Fibroblast of lung (primary cell): ENCODE results near the gene COG5. TPM values are rescaled to one million over a fixed set of nuclear protein-coding genes. Genes with fewer than 3 reads are reported as not detected.
A peak's percentile ranks its signal among the peaks of the same experiment; 100 is the strongest.

ENCODE experiments used
- DNase-seq, 2 donors: peaks; one replicate each; pipeline versions ENCODE4 v3.0.0 to v3.0.0-alpha.2; 2010; ENCODE audit warnings: low read depth in 2 of 2
- H2AFZ ChIP-seq: 2 replicates; pipeline ENCODE4 v1.5.1; 2012; ENCODE audit warnings: low read length, control low read depth, inconsistent platforms
- H3K27ac ChIP-seq: 2 replicates; pipeline ENCODE4 v1.5.1; 2011; ENCODE audit warnings: low read length, control low read depth; ENCODE audit not compliant: insufficient read depth
- H3K27me3 ChIP-seq: 2 replicates; pipeline ENCODE4 v1.5.1; 2011; ENCODE audit warnings: mild to moderate bottlenecking, low read length; ENCODE audit not compliant: control insufficient read depth, insufficient read depth
- H3K36me3 ChIP-seq: 2 replicates; pipeline ENCODE4 v1.5.1; 2011; ENCODE audit warnings: low read length; ENCODE audit not compliant: control insufficient read depth, insufficient read depth
- H3K4me1 ChIP-seq: 2 replicates; pipeline ENCODE4 v1.5.1; 2011; ENCODE audit warnings: low read length; ENCODE audit not compliant: control insufficient read depth, insufficient read depth; ENCODE audit errors: extremely low read depth
- H3K4me2 ChIP-seq: 2 replicates; pipeline ENCODE4 v1.5.1; 2011; ENCODE audit warnings: low read length, control low read depth; ENCODE audit not compliant: insufficient read depth; ENCODE audit errors: extremely low read depth
- H3K4me3 ChIP-seq, 4 experiments: fragments of 200-600 bp in 1 of 4; sonication (generic) in 1 of 4; replicated peaks in 1 of 4; 2 replicates each; pipeline ENCODE4 v1.5.1; 2011 to 2016; ENCODE audit warnings: low read length in 4 of 4, low read depth in 3 of 4, mild to moderate bottlenecking in 3 of 4, control low read depth in 2 of 4, inconsistent platforms in 1 of 4, mixed read lengths in 1 of 4; ENCODE audit not compliant: insufficient read depth in 1 of 4; ENCODE audit errors: control extremely low read depth in 1 of 4
- H3K79me2 ChIP-seq: 2 replicates; pipeline ENCODE4 v1.5.1; 2012; ENCODE audit warnings: mild to moderate bottlenecking, low read length, inconsistent platforms; ENCODE audit not compliant: control insufficient read depth, insufficient read depth
- H3K9ac ChIP-seq: 2 replicates; pipeline ENCODE4 v1.5.1; 2011; ENCODE audit warnings: mild to moderate bottlenecking, low read length, control low read depth; ENCODE audit not compliant: insufficient read depth
- H3K9me3 ChIP-seq: 2 replicates; pipeline ENCODE4 v1.5.1; 2012; ENCODE audit warnings: low read depth, low read length; ENCODE audit not compliant: control insufficient read depth, insufficient read depth
- H4K20me1 ChIP-seq: 2 replicates; pipeline ENCODE4 v1.5.1; 2011; ENCODE audit warnings: low read length; ENCODE audit not compliant: control insufficient read depth, insufficient read depth; ENCODE audit errors: extremely low read depth
- CTCF ChIP-seq, 2 donors: IDR thresholded peaks in 1 of 2; conservative IDR thresholded peaks in 1 of 2; 1 replicate in 1 of 2; 2 replicates in 1 of 2; pipeline ENCODE4 v1.5.1; 2011 to 2012; ENCODE audit warnings: low read length in 2 of 2, control low read depth in 1 of 2, inconsistent platforms in 1 of 2, low read depth in 1 of 2, mild to moderate bottlenecking in 1 of 2
- EZH2 ChIP-seq: IDR thresholded peaks from 2 replicates; pipeline ENCODE4 v1.5.1; 2012; ENCODE audit warnings: low read length, control low read depth, mild to moderate bottlenecking; ENCODE audit errors: missing control alignments
- polyA plus RNA-seq, 2 donors: library from polyadenylated mRNA; depleted of rRNA in 1 of 2; stranded (reverse) in 1 of 2; unstranded in 1 of 2; fragments of >200 nt; gene quantifications; 2 replicates each; pipeline ENCODE4 v1.2.1, GENCODE V29; 2011 to 2012; ENCODE audit warnings: missing spikeins in 1 of 2
- total RNA-seq: library from RNA; depleted of rRNA; stranded (reverse); fragments of >200 nt; gene quantifications from 2 replicates; pipeline ENCODE4 v1.2.1, GENCODE V29; 2014

The COG5 gene
- total and polyA plus RNA-seq, 2 donors (not counting 1 experiment from before 2014, with no cell fraction given), result 34.5 to 40.3 TPM

- H3K4me2 ChIP-seq, result peak overlapping the region; percentile 76
- H4K20me1 ChIP-seq, result no peaks in the 10 kb centered on the region
- peak overlapping the region; percentile 100 for H2AFZ ChIP-seq
- TF ChIP-seq EZH2 (no peak), CTCF (conservative IDR thresholded peaks at IDR 0.05 in 1 of 2, IDR thresholded peaks at IDR 0.05 in 1 of 2; ENCODE audit: low read depth in 1 of 2, low read length in 2 of 2) (no peak)
- H3K9ac ChIP-seq, result peak overlapping the region; percentile 96
- H3K36me3 ChIP-seq, result no peaks in the 10 kb centered on the region
- peak overlapping the region; percentile 95 for H3K27ac ChIP-seq
- no peaks in the 10 kb centered on the region for H3K27me3 ChIP-seq
- peak; percentile 77 to 94 for DNase-seq
- peaks cover 6% of the 10 kb centered on the region for H3K4me1 ChIP-seq
- peaks cover 6% of the 10 kb centered on the region for H3K79me2 ChIP-seq
- H3K4me3 ChIP-seq, result peak overlapping the region; percentile 83 to 99 (median 91)
- no peaks in the 10 kb centered on the region for H3K9me3 ChIP-seq
Observed at GRCh38 chr7:107564553-107565298, 1.0 kb upstream of the COG5 start.

GRCh38 chr7:107563081-107563774 lies 492 bp downstream of the COG5 start:
- Histone ChIP-seq H3K27ac (peak overlapping the region; percentile 95), H3K9ac (peak overlapping the region; percentile 96), H3K36me3 (no peaks in the 10 kb centered on the region), H3K79me2 (peaks cover 8% of the 10 kb centered on the region), H3K27me3 (no peaks in the 10 kb centered on the region), H4K20me1 (no peaks in the 10 kb centered on the region), H3K4me3 (peak overlapping the region; percentile 83 to 99 (median 91)), H3K9me3 (no peaks in the 10 kb centered on the region), H3K4me2 (peak overlapping the region; percentile 93), H2AFZ (peak overlapping the region; percentile 100), H3K4me1 (peaks cover 8% of the 10 kb centered on the region)
- DNase-seq, result no peak
- TF ChIP-seq EZH2 (no peak), CTCF (conservative IDR thresholded peaks at IDR 0.05 in 1 of 2, IDR thresholded peaks at IDR 0.05 in 1 of 2; ENCODE audit: low read depth in 1 of 2, low read length in 2 of 2) (no peak)

- Histone ChIP-seq H3K27ac (no peak overlapping the region), H3K4me3 (no peak overlapping the region), H3K9ac (no peak overlapping the region), H2AFZ (no peak overlapping the region), H3K4me1 (peaks cover 8% of the 10 kb centered on the region), H3K27me3 (no peaks in the 10 kb centered on the region), H3K36me3 (no peaks in the 10 kb centered on the region), H3K9me3 (no peaks in the 10 kb centered on the region), H3K79me2 (peaks cover 8% of the 10 kb centered on the region), H3K4me2 (no peak overlapping the region), H4K20me1 (no peaks in the 10 kb centered on the region)
- DNase-seq, result peak in 1 of 2 donors; percentile 58
- TF ChIP-seq CTCF (conservative IDR thresholded peaks at IDR 0.05 in 1 of 2, IDR thresholded peaks at IDR 0.05 in 1 of 2; ENCODE audit: low read depth in 1 of 2, low read length in 2 of 2) (no peak), EZH2 (no peak)
Observed at GRCh38 chr7:107560898-107561516, 2.7 kb downstream of the COG5 start.
